HG02759 (cell line): Measurements from ENCODE around the gene ATP2B2.
"Not testable (repeated sequence)": the region's sequence is repeated elsewhere in the genome, so short reads cannot be mapped to it uniquely, and the experiment has no call there.

ENCODE experiments used
- ATAC-seq: cut with Tn5 transposase; IDR thresholded peaks from one replicate; pipeline ENCODE4 v1.9.1; 2021; ENCODE audit warnings: mild to moderate bottlenecking, moderate library complexity; ENCODE audit not compliant: unreplicated experiment

The ATP2B2 gene

GRCh38 chr3:10389339-10389738 lies 116.0 kb downstream of the ATP2B2 start:
- no peak for ATAC-seq

GRCh38 chr3:10387881-10388609 lies 117.3 kb downstream of the ATP2B2 start:
- ATAC-seq, result no peak

- ATAC-seq, result no peak
Observed at GRCh38 chr3:10386121-10386520, 119.3 kb downstream of the ATP2B2 start.

GRCh38 chr3:10384541-10385360 lies 120.6 kb downstream of the ATP2B2 start:
- ATAC-seq, result no peak

GRCh38 chr3:10383850-10384248 lies 121.5 kb downstream of the ATP2B2 start:
- no peak for ATAC-seq

GRCh38 chr3:10382892-10383849 lies 122.2 kb downstream of the ATP2B2 start:
- ATAC-seq, result no peak

GRCh38 chr3:10382445-10382844 lies 122.9 kb downstream of the ATP2B2 start:
- not testable (repeated sequence) for ATAC-seq

- ATAC-seq, result no peak
Observed at GRCh38 chr3:10381336-10381735, 124.0 kb downstream of the ATP2B2 start.

GRCh38 chr3:10380906-10381305 lies 124.5 kb downstream of the ATP2B2 start:
- ATAC-seq, result no peak

GRCh38 chr3:10379961-10380360 lies 125.4 kb downstream of the ATP2B2 start:
- no peak for ATAC-seq

GRCh38 chr3:10379161-10379560 lies 126.2 kb downstream of the ATP2B2 start:
- no peak for ATAC-seq

- ATAC-seq, result no peak
Observed at GRCh38 chr3:10378742-10379141, 126.6 kb downstream of the ATP2B2 start.

- no peak for ATAC-seq
Observed at GRCh38 chr3:10378246-10378645, 127.1 kb downstream of the ATP2B2 start.

GRCh38 chr3:10377148-10377725 lies 128.1 kb downstream of the ATP2B2 start:
- no peak for ATAC-seq

- ATAC-seq, result no peak
Observed at GRCh38 chr3:10376353-10376752, 129.0 kb downstream of the ATP2B2 start.

GRCh38 chr3:10375296-10376053 lies 129.9 kb downstream of the ATP2B2 start:
- no peak for ATAC-seq

GRCh38 chr3:10374311-10374710 lies 131.1 kb downstream of the ATP2B2 start:
- ATAC-seq, result no peak

- no peak for ATAC-seq
Observed at GRCh38 chr3:10373686-10374261, 131.6 kb downstream of the ATP2B2 start.

- ATAC-seq, result no peak
Observed at GRCh38 chr3:10371789-10372188, 133.6 kb downstream of the ATP2B2 start.

- no peak for ATAC-seq
Observed at GRCh38 chr3:10371167-10371566, 134.2 kb downstream of the ATP2B2 start.
